Endothelial cell (in vitro differentiated cells): ENCODE measurements around the gene MRPS23. TPM values are rescaled to one million over a fixed set of nuclear protein-coding genes. Genes with fewer than 3 reads are reported as not detected.
"Not testable (repeated sequence)": the region's sequence is repeated elsewhere in the genome, so short reads cannot be mapped to it uniquely, and the experiment has no call there.

Experiments used
- DNase-seq: peaks from one replicate; pipeline ENCODE4 v3.0.0; 2021; ENCODE audit warnings: low spot score
- H3K27ac Mint-ChIP-seq: one replicate; pipeline ENCODE4 v1.8.0; 2021; ENCODE audit warnings: mixed read lengths, inconsistent platforms; ENCODE audit not compliant: unreplicated experiment
- H3K27me3 Mint-ChIP-seq: one replicate; pipeline ENCODE4 v1.8.0; 2021; ENCODE audit warnings: mild to moderate bottlenecking, moderate library complexity, mixed read lengths, inconsistent platforms; ENCODE audit not compliant: unreplicated experiment
- H3K36me3 Mint-ChIP-seq: one replicate; pipeline ENCODE4 v1.8.0; 2021; ENCODE audit warnings: mild to moderate bottlenecking, low read depth, mixed read lengths, inconsistent platforms; ENCODE audit not compliant: unreplicated experiment
- H3K4me1 Mint-ChIP-seq: one replicate; pipeline ENCODE4 v1.8.0; 2021; ENCODE audit warnings: mild to moderate bottlenecking, mixed read lengths, inconsistent platforms; ENCODE audit not compliant: unreplicated experiment
- H3K4me3 Mint-ChIP-seq: one replicate; pipeline ENCODE4 v1.8.0; 2021; ENCODE audit warnings: mild to moderate bottlenecking, mixed read lengths, inconsistent platforms; ENCODE audit not compliant: unreplicated experiment
- H3K9me3 Mint-ChIP-seq: one replicate; pipeline ENCODE4 v1.8.0; 2021; ENCODE audit warnings: mixed read lengths, inconsistent platforms; ENCODE audit not compliant: unreplicated experiment
- CTCF ChIP-seq: fragments of 200-600 bp; sonication (generic); IDR thresholded peaks from one replicate; pipeline ENCODE4 v1.5.0; 2021; ENCODE audit warnings: antibody characterized with exemption; ENCODE audit not compliant: unreplicated experiment
- total RNA-seq: library from RNA; stranded (reverse); fragmentation: NEBNext Ultra II Directional; extraction: Animal tissue kit (Norgen Biotek cat#: 25700); gene quantifications from one replicate; pipeline ENCODE4 v1.2.1, GENCODE V29; 2021; ENCODE audit not compliant: unreplicated experiment

Gene MRPS23
- total RNA-seq, 1 donor from 2014 or later, result 39.3 TPM

- H3K4me3 Mint-ChIP-seq, result peak overlapping the region; percentile 96
- no peak for TF ChIP-seq CTCF
- peaks cover 2% of the 10 kb centered on the region for H3K27me3 Mint-ChIP-seq
- H3K9me3 Mint-ChIP-seq, result no peaks in the 10 kb centered on the region
- peaks cover 7% of the 10 kb centered on the region for H3K36me3 Mint-ChIP-seq
- DNase-seq, result no peak
- H3K4me1 Mint-ChIP-seq, result peaks cover 21% of the 10 kb centered on the region
- peak overlapping the region; percentile 91 for H3K27ac Mint-ChIP-seq
Measured at GRCh38 chr17:57849163-57849873, 526 bp downstream of the MRPS23 start.

GRCh38 chr17:57846056-57846945, 3.5 kb downstream of the MRPS23 start:
- H3K27me3 Mint-ChIP-seq, H3K36me3 Mint-ChIP-seq, H3K9me3 Mint-ChIP-seq, DNase-seq, H3K4me3 Mint-ChIP-seq, H3K27ac Mint-ChIP-seq: not testable (repeated sequence)
- H3K4me1 Mint-ChIP-seq, result peaks cover 20% of the 10 kb centered on the region

GRCh38 chr17:57842280-57842679, 7.6 kb downstream of the MRPS23 start:
- peaks cover 11% of the 10 kb centered on the region for H3K36me3 Mint-ChIP-seq
- no peaks in the 10 kb centered on the region for H3K27me3 Mint-ChIP-seq
- no peaks in the 10 kb centered on the region for H3K4me1 Mint-ChIP-seq
- no peak for DNase-seq
- H3K27ac Mint-ChIP-seq, result no peak overlapping the region
- no peaks in the 10 kb centered on the region for H3K9me3 Mint-ChIP-seq
- no peak overlapping the region for H3K4me3 Mint-ChIP-seq
- no peak for TF ChIP-seq CTCF

- TF ChIP-seq CTCF, result no peak
- no peak overlapping the region for H3K4me3 Mint-ChIP-seq
- H3K27ac Mint-ChIP-seq, result no peak overlapping the region
- H3K36me3 Mint-ChIP-seq, result peaks cover 7% of the 10 kb centered on the region
- H3K4me1 Mint-ChIP-seq, result no peaks in the 10 kb centered on the region
- no peak for DNase-seq
- H3K27me3 Mint-ChIP-seq, result peaks cover 4% of the 10 kb centered on the region
- no peaks in the 10 kb centered on the region for H3K9me3 Mint-ChIP-seq
Measured at GRCh38 chr17:57839571-57839923, 10.3 kb downstream of the MRPS23 start.

- DNase-seq, result no peak
- peaks cover 7% of the 10 kb centered on the region for H3K36me3 Mint-ChIP-seq
- no peak overlapping the region for H3K4me3 Mint-ChIP-seq
- no peaks in the 10 kb centered on the region for H3K9me3 Mint-ChIP-seq
- no peak overlapping the region for H3K27ac Mint-ChIP-seq
- peaks cover 4% of the 10 kb centered on the region for H3K27me3 Mint-ChIP-seq
- no peak for TF ChIP-seq CTCF
- H3K4me1 Mint-ChIP-seq, result peaks cover 3% of the 10 kb centered on the region
Measured at GRCh38 chr17:57838857-57839570, 10.8 kb downstream of the MRPS23 start.
